Body of pancreas (tissue), 4 donors: Measurements from ENCODE around the gene MAMDC2. TPM values are rescaled to one million over a fixed set of nuclear protein-coding genes. Genes with fewer than 3 reads are reported as not detected.

Experiments
- ATAC-seq: fragments of 150-250 bp; one replicate; pipeline ENCODE4 v1.9.1; 2016
- DNase-seq, 4 donors: peaks; one replicate each; pipeline ENCODE4 v3.0.0-alpha.2; 2019
- H3K27ac ChIP-seq, 4 donors: fragments of 200-600 bp; sonication (generic); 1 replicate in 3 of 4; 2 replicates in 1 of 4; pipeline versions ENCODE4 v1.5.1 to v1.6.1; 2016 to 2019; ENCODE audit warnings: mild to moderate bottlenecking in 1 of 4, mixed read lengths in 1 of 4, moderate library complexity in 1 of 4
- H3K27me3 ChIP-seq, 2 donors: fragments of 200-600 bp; sonication (generic); one replicate each; pipeline ENCODE4 v1.6.0; 2016; ENCODE audit warnings: mild to moderate bottlenecking in 1 of 2
- H3K36me3 ChIP-seq, 2 donors: fragments of 200-600 bp; sonication (generic); replicated peaks in 1 of 2; 2 replicates each; pipeline ENCODE4 v1.5.1; 2016; ENCODE audit warnings: low read depth in 2 of 2; ENCODE audit not compliant: insufficient read depth in 1 of 2
- H3K4me1 ChIP-seq: fragments of 200-600 bp; sonication (generic); one replicate; pipeline ENCODE4 v1.6.0; 2016
- H3K4me3 ChIP-seq, 2 donors: fragments of 200-600 bp; sonication (generic); 1 replicate in 1 of 2; 2 replicates in 1 of 2; pipeline ENCODE4 v1.5.1; 2016 to 2019
- H3K9me3 ChIP-seq, 3 donors: fragments of 200-600 bp; sonication (generic); 1 replicate in 2 of 3; 2 replicates in 1 of 3; pipeline ENCODE4 v1.5.1; 2016
- POLR2A ChIP-seq, 3 donors: fragments of 450-650 bp; IDR thresholded peaks; one replicate each; pipeline ENCODE4 v1.6.1; 2016; ENCODE audit warnings: antibody characterized with exemption in 3 of 3, mild to moderate bottlenecking in 2 of 3
- WGBS, 2 donors: methylation state at CpG; one replicate each; pipeline ENCODE4 v1.1.5; 2017; 5-methylcytosine and 5-hydroxymethylcytosine counted together
- intact Hi-C: fragments of 100-400 bp; cut with DNase I; formaldehyde crosslinking; loops from one replicate; pipeline ENCODE4 v1.15.1; 2023
- total RNA-seq, 2 donors: library from RNA; depleted of rRNA; stranded (reverse); fragments of >200 nt; gene quantifications; one replicate each; pipeline ENCODE4 v1.1.0, GENCODE V29; 2016
- TF ChIP-seq, protein P1 (sequence below), 7 experiments: fragments of 450-650 bp in 4 of 7; fragments of 200-600 bp in 3 of 7; sonication (generic) in 3 of 7; IDR thresholded peaks; one replicate each; pipeline ENCODE4 v1.5.1; 2016 to 2019; ENCODE audit warnings: antibody characterized with exemption in 7 of 7

Gene MAMDC2
- total RNA-seq, 2 donors from 2014 or later, result 4.0 to 17.1 TPM

DNA sequence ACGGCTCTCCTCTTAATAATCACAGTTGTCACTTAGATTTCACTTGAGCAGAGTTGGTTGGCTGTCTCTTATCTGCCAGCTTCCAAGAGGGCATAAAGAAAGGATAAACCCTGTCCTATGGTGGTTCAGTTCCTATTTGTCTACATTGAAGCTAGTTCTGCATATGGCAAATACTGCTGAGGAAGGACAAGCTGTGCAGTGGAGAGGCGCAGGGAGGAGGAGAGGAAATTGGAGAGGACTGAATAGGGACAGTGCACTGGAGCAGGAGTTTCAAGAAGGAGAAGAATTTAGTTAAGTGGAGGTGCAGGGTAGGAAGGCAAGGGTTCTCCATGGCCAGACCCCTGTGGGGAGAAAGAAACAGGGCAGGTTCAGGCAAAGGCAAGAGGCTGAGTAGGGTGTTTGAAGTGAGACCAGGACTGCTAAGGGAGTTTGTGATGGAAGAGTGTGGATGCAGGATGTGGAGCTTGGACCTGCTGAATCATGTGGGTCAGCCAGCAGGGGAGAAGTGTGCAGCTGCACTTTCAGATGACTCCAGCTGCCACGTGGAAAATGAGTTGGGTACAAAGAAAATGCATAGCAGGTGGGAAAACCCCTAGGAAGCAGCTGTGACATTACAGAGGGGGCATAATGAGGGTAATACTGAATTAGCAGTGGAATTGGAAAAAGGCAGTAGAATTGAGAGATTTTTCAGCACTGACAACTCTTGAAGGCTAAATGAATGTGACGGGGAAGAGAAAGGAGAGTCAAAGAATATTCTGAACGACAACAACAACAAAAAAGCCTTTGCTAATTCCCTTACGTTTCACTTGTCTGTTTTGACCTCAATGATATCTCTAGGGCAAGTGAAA lies 66.8 kb downstream of the MAMDC2 start:
- DNase-seq (peak in 1 of 4 donors; percentile 16), ATAC-seq (no peak)
- Histone ChIP-seq H3K27me3 (no peaks in the 10 kb centered on the region), H3K4me3 (no peak overlapping the region), H3K9me3 (no peaks in the 10 kb centered on the region), H3K4me1 (no peaks in the 10 kb centered on the region), H3K36me3 (no peaks in the 10 kb centered on the region), H3K27ac (no peak overlapping the region)
- WGBS, 2 donors, result 52 to 59% methylated on average over 6 of the region's 6 CpGs
- no peak for TF ChIP-seq POLR2A (IDR thresholded peaks at IDR 0.05)
- TF ChIP-seq, protein P1, sequence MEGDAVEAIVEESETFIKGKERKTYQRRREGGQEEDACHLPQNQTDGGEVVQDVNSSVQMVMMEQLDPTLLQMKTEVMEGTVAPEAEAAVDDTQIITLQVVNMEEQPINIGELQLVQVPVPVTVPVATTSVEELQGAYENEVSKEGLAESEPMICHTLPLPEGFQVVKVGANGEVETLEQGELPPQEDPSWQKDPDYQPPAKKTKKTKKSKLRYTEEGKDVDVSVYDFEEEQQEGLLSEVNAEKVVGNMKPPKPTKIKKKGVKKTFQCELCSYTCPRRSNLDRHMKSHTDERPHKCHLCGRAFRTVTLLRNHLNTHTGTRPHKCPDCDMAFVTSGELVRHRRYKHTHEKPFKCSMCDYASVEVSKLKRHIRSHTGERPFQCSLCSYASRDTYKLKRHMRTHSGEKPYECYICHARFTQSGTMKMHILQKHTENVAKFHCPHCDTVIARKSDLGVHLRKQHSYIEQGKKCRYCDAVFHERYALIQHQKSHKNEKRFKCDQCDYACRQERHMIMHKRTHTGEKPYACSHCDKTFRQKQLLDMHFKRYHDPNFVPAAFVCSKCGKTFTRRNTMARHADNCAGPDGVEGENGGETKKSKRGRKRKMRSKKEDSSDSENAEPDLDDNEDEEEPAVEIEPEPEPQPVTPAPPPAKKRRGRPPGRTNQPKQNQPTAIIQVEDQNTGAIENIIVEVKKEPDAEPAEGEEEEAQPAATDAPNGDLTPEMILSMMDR (IDR thresholded peaks at IDR 0.05), result no peak
- intact Hi-C loops, result loop anchor here (5.0 kb wide), 1 partner anchor 138 kb away; no protein-coding TSS in a partner anchor

DNA sequence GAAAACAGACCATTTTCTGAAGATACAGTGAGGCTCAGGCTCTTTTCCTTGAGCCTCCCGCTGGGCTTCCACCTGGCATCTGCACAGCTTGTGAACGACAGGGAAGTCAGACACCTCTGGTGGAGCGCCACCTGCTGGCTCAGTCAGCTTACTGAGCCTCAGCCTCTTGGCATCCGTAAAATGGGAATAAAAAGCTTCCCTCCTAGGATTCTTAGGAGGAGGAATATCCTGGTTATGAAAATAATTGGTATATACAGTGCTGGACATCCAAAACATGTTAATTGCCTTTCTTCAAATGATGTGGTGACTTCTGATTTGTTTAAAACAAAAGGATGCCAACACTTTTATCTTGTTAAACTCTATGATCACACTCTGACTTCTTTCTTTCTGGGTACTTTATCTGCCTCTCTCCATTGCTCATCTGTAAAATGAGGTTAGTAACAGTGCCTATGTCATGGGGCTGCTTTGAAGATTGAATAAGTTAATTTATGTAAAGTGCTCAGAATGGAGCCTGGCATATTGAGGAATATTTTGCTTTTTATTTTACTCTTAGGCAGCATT lies 67.5 kb downstream of the MAMDC2 start:
- Histone ChIP-seq H3K9me3 (no peaks in the 10 kb centered on the region), H3K36me3 (no peaks in the 10 kb centered on the region), H3K27ac (no peak overlapping the region), H3K4me1 (no peaks in the 10 kb centered on the region), H3K4me3 (no peak overlapping the region), H3K27me3 (no peaks in the 10 kb centered on the region)
- TF ChIP-seq POLR2A (IDR thresholded peaks at IDR 0.05), result no peak
- TF ChIP-seq, protein P1 (IDR thresholded peaks at IDR 0.05), result peak; percentile 77 to 91 (median 87)
- ATAC-seq, result peak; percentile 87
- intact Hi-C loops, result loop anchor here (5.0 kb wide), 1 partner anchor 139 kb away; no protein-coding TSS in a partner anchor
- 2 to 4% methylated on average over 4 of the region's 4 CpGs for WGBS, 2 donors
- DNase-seq, result peak; percentile 86 to 92 (median 87)

DNA sequence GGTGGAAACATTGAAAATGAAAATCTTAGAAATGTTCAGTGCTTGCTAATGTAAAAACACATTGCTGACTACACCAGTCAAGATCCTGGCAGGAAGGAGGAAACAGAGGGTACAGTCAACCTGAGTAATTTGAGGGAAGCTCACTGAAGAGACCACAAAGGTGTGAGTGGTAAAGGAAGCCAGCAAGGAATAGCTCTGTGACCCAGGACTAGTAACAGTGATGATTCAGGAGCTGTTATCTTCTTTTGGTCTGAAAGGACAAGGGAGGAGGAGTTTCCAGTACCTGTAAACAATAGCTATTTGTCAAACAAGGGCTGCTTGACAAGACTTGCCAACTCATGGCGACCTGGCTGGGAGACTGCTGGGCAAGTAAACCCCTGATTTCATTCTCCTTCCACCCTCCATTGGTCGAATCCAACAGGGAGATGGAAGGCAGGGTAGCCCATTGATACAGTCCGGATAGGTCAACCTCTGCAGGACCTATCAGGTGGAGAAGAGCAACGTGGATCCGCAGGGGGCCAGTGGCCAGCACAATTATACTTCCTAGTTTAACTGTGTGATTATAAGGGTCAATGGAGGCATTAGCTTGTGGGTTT lies 68.1 kb downstream of the MAMDC2 start:
- TF ChIP-seq, protein P1 (IDR thresholded peaks at IDR 0.05), result no peak
- no peak for TF ChIP-seq POLR2A (IDR thresholded peaks at IDR 0.05)
- H3K4me3 ChIP-seq, result no peak overlapping the region
- H3K27ac ChIP-seq, result no peak overlapping the region
- no peaks in the 10 kb centered on the region for H3K36me3 ChIP-seq
- H3K4me1 ChIP-seq, result no peaks in the 10 kb centered on the region
- no peak for ATAC-seq
- intact Hi-C loops, result loop anchor here (5.0 kb wide), 1 partner anchor 139 kb away; no protein-coding TSS in a partner anchor
- DNase-seq, result no peak
- H3K9me3 ChIP-seq, result no peaks in the 10 kb centered on the region
- no peaks in the 10 kb centered on the region for H3K27me3 ChIP-seq
- WGBS, 2 donors, result 64 to 70% methylated on average over 5 of the region's 5 CpGs

DNA sequence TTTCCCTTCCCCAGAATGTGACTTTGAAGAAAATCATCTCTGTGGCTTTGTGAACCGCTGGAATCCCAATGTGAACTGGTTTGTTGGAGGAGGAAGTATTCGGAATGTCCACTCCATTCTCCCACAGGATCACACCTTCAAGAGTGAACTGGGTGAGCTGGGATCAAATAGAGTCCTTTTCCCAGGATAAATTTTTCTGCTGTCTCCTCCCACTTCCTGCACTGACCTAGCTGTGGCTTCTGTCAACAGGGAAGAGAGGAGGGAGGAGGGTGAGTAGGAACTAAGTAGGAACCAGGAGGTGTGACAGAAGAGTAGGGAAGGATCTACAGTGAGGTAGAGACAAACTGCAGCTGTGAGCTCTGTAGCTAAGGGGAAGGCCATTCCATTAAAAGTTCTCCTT lies 69.3 kb downstream of the MAMDC2 start:
- Histone ChIP-seq H3K4me1 (no peaks in the 10 kb centered on the region), H3K4me3 (no peak overlapping the region), H3K27ac (no peak overlapping the region), H3K36me3 (no peaks in the 10 kb centered on the region), H3K9me3 (no peaks in the 10 kb centered on the region), H3K27me3 (no peaks in the 10 kb centered on the region)
- DNase-seq, result no peak
- 81 to 85% methylated on average over 2 of the region's 2 CpGs for WGBS, 2 donors
- no peak for TF ChIP-seq POLR2A (IDR thresholded peaks at IDR 0.05)
- TF ChIP-seq, protein P1 (IDR thresholded peaks at IDR 0.05), result no peak
- ATAC-seq, result no peak
- intact Hi-C loops, result loop anchor here (5.0 kb wide), 1 partner anchor 141 kb away; no protein-coding TSS in a partner anchor
